ENCODE data around the gene HLA-DMA. TPM values are rescaled to one million over a fixed set of nuclear protein-coding genes. Genes with fewer than 3 reads are reported as not detected.

HLA-DMA gene
- total RNA-seq, 2 donors from 2014 or later = 14.5 to 26.1 TPM

DNA sequence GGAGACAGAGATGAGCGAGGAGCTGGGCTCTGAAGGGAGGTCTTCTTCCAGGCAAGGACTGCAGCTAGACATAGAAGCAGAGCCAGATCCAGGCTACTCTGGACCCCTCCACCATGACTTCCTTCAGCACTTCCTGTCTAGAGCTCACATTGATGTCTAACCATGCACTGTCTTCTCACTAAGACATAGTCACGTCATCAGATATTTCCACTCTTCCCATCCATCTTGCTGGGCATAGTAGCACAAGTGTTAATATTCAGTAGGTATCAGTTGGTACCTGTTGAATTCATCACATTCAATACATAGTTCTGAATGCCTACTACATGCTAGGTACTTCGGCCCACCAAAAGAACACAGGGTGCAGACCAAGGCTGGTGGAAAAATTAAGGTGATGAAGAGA lies 2.9 kb downstream of the HLA-DMA start:
- H3K9me3 ChIP-seq = no peaks in the 10 kb centered on the region
- no peaks in the 10 kb centered on the region for H3K36me3 ChIP-seq
- no peak overlapping the region for H3K4me3 ChIP-seq
- peaks cover 3% of the 10 kb centered on the region for H3K4me1 ChIP-seq
- H3K9ac ChIP-seq (ENCODE audit: low read depth in 2 of 2, low read length in 2 of 2) = no peak overlapping the region
- H3K27ac ChIP-seq = no peak overlapping the region
- intact Hi-C loops (cut with DNase I) = no loop called here
- no peaks in the 10 kb centered on the region for H3K27me3 ChIP-seq
- DNase-seq = no peak
- TF ChIP-seq, protein P1, sequence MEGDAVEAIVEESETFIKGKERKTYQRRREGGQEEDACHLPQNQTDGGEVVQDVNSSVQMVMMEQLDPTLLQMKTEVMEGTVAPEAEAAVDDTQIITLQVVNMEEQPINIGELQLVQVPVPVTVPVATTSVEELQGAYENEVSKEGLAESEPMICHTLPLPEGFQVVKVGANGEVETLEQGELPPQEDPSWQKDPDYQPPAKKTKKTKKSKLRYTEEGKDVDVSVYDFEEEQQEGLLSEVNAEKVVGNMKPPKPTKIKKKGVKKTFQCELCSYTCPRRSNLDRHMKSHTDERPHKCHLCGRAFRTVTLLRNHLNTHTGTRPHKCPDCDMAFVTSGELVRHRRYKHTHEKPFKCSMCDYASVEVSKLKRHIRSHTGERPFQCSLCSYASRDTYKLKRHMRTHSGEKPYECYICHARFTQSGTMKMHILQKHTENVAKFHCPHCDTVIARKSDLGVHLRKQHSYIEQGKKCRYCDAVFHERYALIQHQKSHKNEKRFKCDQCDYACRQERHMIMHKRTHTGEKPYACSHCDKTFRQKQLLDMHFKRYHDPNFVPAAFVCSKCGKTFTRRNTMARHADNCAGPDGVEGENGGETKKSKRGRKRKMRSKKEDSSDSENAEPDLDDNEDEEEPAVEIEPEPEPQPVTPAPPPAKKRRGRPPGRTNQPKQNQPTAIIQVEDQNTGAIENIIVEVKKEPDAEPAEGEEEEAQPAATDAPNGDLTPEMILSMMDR (IDR thresholded peaks at IDR 0.05) = no peak

DNA sequence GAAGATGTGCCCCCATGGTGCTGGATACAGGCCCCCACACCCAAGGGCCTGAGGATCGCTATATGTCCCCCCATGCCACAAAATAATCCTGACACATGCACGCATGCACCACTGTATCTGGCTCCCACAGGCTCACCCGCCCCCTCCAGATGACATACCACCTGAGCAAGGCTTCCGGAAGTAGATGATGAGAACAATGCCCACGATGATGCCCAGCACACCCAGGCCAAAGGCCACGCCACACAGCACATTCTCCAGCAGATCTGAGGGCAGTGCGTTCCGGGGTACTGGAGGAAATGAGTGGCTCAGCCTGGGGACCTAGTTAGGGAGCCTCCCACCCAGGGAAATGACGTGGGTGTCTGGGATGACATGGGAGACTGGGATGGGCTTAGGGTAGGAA lies 3.8 kb downstream of the HLA-DMA start:
- Histone ChIP-seq H3K27ac (no peak overlapping the region), H3K9ac (ENCODE audit: low read depth in 2 of 2, low read length in 2 of 2) (no peak overlapping the region), H3K4me3 (no peak overlapping the region), H3K27me3 (no peaks in the 10 kb centered on the region), H3K36me3 (no peaks in the 10 kb centered on the region), H3K9me3 (no peaks in the 10 kb centered on the region), H3K4me1 (peaks cover 6% of the 10 kb centered on the region)
- DNase-seq = no peak
- TF ChIP-seq, protein P1 (IDR thresholded peaks at IDR 0.05) = no peak
- intact Hi-C loops (cut with DNase I) = loop anchor here (5.0 kb wide), 1 partner anchor 62 kb away; no protein-coding TSS in a partner anchor

DNA sequence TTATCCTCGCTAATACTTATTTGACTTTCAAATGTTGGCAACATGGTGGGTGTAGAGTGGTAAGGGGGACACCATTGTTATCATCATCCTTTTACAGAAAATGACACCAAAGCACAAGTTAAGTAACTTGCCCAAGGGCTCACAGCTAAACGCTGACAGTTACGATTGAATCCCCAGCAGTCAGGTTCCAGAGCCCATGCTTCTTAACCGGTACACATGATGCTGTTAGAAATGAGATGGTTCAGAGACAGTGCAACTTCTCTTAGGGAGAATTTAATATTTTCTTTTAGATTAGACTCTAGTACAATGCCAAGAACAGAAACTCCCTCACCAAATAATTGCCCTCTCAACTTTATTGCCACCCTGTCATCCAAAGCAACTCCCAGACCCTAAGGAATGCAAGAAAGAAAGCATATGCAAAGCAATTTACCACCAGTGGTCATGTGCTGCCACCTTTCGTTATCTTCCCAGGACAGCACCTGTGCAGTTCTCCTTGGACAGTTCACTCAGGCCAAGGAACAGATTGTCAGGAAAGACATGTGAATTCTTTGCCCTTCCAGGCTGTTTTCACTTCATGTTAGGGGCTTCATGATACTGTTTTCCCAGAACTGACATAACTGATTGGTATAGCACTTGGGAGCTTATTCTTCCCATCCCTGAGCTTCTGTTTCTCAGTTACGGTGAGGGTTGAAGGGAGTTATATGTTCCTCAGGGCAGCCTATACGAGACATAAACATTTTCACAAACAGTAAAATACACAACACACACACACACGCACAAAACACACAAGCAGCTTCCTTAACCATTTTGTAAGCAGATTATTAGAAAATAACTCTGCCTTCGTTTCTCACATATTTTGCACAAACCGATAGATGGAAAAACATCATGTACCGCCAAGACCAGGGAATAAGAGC lies 5.1 kb downstream of the HLA-DMA start:
- H3K9ac ChIP-seq (ENCODE audit: low read depth in 2 of 2, low read length in 2 of 2) = no peak overlapping the region
- H3K36me3 ChIP-seq = no peaks in the 10 kb centered on the region
- H3K4me3 ChIP-seq = no peak overlapping the region
- no peaks in the 10 kb centered on the region for H3K9me3 ChIP-seq
- H3K27me3 ChIP-seq = no peaks in the 10 kb centered on the region
- TF ChIP-seq, protein P1 (IDR thresholded peaks at IDR 0.05) = peak; percentile 69
- intact Hi-C loops (cut with DNase I) = loop anchor here (5.0 kb wide), 1 partner anchor 61 kb away; no protein-coding TSS in a partner anchor
- peak; percentile 70 for DNase-seq
- no peak overlapping the region for H3K27ac ChIP-seq
- peaks cover 3% of the 10 kb centered on the region for H3K4me1 ChIP-seq

DNA sequence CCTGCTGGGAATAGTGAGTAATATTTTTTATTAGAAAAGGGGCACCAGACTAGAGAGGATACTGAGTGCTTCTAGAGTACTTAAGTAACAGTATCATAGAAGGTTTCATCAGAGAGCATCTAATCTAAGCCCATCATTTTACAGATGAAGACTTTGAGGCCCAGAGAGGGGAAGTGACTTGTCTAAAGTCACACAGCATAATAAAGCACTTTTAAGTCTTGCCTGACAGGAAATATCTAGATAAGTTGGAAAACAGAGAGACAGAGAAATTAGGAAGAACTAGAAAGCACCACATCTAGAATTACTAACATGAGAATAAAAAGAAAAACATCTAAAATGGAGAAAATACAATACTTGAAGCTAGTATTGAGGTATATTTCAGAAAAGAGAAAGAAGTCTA lies 6.0 kb downstream of the HLA-DMA start:
- intact Hi-C loops (cut with DNase I) = loop anchor here (5.0 kb wide), 1 partner anchor 60 kb away; no protein-coding TSS in a partner anchor
- Histone ChIP-seq H3K4me3 (no peak overlapping the region), H3K9ac (ENCODE audit: low read depth in 2 of 2, low read length in 2 of 2) (no peak overlapping the region), H3K27me3 (no peaks in the 10 kb centered on the region), H3K9me3 (no peaks in the 10 kb centered on the region), H3K27ac (no peak overlapping the region), H3K36me3 (no peaks in the 10 kb centered on the region), H3K4me1 (peaks cover 3% of the 10 kb centered on the region)
- TF ChIP-seq, protein P1 (IDR thresholded peaks at IDR 0.05) = no peak
- DNase-seq = no peak

DNA sequence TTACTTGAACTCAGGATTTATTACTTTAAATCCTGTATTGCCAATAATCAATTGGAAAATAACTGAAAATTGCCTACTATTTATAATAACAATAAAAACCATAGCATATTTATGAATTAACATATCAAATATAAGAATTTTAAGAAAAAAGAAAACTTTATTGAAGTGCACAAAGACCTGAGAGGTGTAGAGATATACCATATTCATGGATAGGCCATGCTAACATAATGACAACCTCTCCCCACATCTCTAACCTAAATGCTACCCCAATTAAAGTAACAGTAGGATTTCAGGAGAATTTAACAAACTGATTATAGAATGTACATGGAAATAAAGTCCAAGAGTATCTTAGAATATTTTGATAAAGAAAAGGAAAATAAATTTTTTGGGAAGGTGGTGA lies 6.9 kb downstream of the HLA-DMA start:
- H3K27ac ChIP-seq = peak overlapping the region; percentile 48
- no peak for DNase-seq
- no peaks in the 10 kb centered on the region for H3K36me3 ChIP-seq
- H3K9ac ChIP-seq (ENCODE audit: low read depth in 2 of 2, low read length in 2 of 2) = no peak overlapping the region
- H3K9me3 ChIP-seq = no peaks in the 10 kb centered on the region
- TF ChIP-seq, protein P1 (IDR thresholded peaks at IDR 0.05) = no peak
- no peaks in the 10 kb centered on the region for H3K27me3 ChIP-seq
- H3K4me3 ChIP-seq = no peak overlapping the region
- intact Hi-C loops (cut with DNase I) = loop anchor here (5.0 kb wide), 1 partner anchor 59 kb away; no protein-coding TSS in a partner anchor
- peaks cover 3% of the 10 kb centered on the region for H3K4me1 ChIP-seq
